ENCODE data around the gene CDC20.

DNA sequence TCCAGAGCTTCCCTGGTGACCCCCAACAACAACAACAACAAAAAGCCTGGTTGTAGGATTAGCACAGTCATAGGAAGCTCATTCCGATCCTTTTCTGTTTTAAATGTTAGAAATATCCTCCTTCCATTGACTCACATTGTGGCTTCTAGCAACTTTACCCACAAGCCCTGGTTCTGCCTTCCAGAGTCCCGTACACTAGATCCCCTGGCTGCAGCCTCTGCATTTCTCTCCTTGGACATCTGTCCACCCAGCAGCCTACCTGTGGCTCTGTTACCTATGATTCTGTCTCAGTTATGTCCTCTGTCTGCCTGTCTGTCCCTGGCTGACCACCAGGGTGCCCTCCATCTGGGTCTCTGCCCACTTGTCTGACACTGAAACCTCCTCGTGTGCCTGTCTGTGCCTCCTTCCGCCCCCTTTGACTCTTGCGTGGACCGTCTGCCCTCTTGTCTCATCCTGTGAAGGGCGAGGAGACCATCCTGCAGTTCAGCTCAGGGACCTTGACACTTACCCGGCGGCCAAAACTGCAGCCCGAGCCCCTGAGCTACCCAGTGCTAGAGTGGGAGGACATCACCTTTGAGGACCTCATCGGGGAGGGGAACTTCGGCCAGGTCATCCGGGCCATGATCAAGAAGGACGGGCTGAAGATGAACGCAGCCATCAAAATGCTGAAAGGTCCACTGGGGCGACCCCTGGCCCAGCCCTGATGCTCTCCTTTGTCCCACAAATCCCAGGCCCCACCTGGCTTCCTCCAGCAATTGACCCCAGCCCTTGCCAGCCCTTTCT is 41.9 kb upstream of the CDC20 start:
- TF ChIP-seq, protein P1, sequence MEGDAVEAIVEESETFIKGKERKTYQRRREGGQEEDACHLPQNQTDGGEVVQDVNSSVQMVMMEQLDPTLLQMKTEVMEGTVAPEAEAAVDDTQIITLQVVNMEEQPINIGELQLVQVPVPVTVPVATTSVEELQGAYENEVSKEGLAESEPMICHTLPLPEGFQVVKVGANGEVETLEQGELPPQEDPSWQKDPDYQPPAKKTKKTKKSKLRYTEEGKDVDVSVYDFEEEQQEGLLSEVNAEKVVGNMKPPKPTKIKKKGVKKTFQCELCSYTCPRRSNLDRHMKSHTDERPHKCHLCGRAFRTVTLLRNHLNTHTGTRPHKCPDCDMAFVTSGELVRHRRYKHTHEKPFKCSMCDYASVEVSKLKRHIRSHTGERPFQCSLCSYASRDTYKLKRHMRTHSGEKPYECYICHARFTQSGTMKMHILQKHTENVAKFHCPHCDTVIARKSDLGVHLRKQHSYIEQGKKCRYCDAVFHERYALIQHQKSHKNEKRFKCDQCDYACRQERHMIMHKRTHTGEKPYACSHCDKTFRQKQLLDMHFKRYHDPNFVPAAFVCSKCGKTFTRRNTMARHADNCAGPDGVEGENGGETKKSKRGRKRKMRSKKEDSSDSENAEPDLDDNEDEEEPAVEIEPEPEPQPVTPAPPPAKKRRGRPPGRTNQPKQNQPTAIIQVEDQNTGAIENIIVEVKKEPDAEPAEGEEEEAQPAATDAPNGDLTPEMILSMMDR (IDR thresholded peaks at IDR 0.05), result peak; percentile 18
- no peak for TF ChIP-seq EZH2 (IDR thresholded peaks at IDR 0.05)
